22Rv1 (cell line): Measurements from ENCODE around the gene PNP.
"Not testable (repeated sequence)": the region's sequence is repeated elsewhere in the genome, so short reads cannot be mapped to it uniquely, and the experiment has no call there.

Experiments used
- H3K27ac ChIP-seq: fragments of 450-650 bp; 2 replicates; pipeline ENCODE4 v1.5.1; 2017
- CTCF ChIP-seq: fragments of 450-650 bp; IDR thresholded peaks from 2 replicates; pipeline ENCODE4 v1.5.1; 2017; ENCODE audit warnings: mild to moderate bottlenecking
- ZFX ChIP-seq: fragments of 450-650 bp; IDR thresholded peaks from 2 replicates; pipeline ENCODE4 v1.6.1; 2017; ENCODE audit warnings: antibody characterized with exemption, borderline replicate concordance

PNP gene

DNA sequence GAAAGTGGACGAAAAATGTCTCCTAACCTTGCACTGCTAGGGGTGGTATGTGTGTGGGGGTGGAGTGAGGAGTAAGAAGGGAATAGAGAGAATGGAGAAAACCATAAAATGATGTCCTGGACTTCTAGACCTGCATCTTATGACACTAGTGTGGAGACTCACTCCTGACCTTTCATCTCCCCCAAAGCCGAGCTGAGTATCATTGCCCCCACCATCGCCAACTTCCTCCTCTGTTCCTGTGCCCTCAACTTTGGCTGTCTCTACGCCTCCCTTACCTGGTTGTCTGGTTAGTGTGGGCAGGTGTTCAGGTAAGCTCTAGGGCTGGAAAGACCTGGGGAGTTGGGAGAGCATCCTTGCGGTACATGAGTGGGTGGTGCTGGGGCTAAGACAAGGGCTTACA, 28.7 kb upstream of the PNP start:
- TF ChIP-seq CTCF = no peak
- TF ChIP-seq ZFX = no peak
- no peak overlapping the region for H3K27ac ChIP-seq

DNA sequence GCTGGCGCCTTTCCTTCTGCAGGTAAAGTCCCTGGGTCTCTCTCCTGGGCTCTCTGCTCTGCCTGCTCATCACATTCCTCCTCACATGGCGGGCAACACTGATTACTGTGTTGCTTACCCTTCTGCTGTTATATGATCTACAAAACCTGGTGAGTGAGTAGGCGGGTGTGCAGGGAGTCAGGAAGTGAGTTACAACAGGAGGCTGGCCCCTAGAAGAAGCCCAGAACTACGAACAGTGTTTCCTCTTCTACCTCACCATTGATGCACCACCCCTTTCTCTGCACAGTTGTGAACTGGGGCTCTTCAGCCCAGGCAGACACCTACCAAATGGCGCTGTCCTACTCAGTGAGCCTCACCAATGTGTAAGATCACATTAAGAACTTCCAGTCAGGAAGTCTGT, 28.3 kb upstream of the PNP start:
- H3K27ac ChIP-seq = no peak overlapping the region

DNA sequence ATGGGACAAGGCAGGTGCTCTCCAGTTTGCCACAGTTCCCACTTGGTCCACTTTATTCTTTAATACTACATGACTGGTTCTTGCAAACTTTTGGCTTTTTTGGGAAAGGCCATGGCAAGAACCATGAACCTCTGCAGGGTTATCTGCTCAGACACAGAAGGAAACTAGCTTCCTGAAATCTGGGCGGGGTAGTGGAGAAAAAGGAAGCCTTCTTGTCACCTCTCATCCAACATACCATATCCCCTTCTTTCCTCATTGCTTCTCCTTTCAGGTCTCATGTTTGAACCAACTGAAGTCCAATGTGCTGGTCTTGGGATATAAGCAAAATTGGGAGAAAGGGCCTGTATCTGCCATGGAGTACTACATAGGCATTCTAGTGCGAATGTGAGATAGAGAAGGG, 27.7 kb upstream of the PNP start:
- no peak overlapping the region for H3K27ac ChIP-seq
- TF ChIP-seq ZFX (no peak), CTCF (no peak)

More for the DNA sequence above, 28.3 kb upstream of the PNP start:
- TF ChIP-seq ZFX (no peak), CTCF (no peak)

GRCh38 chr14:20443650-20444049, 25.6 kb upstream of the PNP start:
- H3K27ac ChIP-seq = not testable (repeated sequence)

- TF ChIP-seq CTCF (no peak), ZFX (no peak)
- H3K27ac ChIP-seq = no peak overlapping the region
These were observed 22.3 kb upstream of the PNP start for GRCh38 chr14:20446889-20447288.

GRCh38 chr14:20452831-20453230, 16.4 kb upstream of the PNP start:
- H3K27ac ChIP-seq = peak overlapping the region; percentile 99

GRCh38 chr14:20454516-20455354, 14.5 kb upstream of the PNP start, which contains the start of the genes APEX1 and OSGEP:
APEX1 (plus strand) TSS chr14:20455226; CDS start chr14:20455646, 420 bp downstream.
OSGEP (minus strand) TSS chr14:20454812; CDS start chr14:20454683, 129 bp downstream.
- H3K27ac ChIP-seq = peak within 1 kb of the TSS; percentile 99
- no peak for TF ChIP-seq ZFX
- TF ChIP-seq CTCF = no peak

GRCh38 chr14:20455355-20456300, 13.6 kb upstream of the PNP start:
- TF ChIP-seq CTCF = no peak
- TF ChIP-seq ZFX = no peak
- H3K27ac ChIP-seq = peak overlapping the region; percentile 99
